HG02852 (cell line): ENCODE data around the gene AIG1.
"Not testable (repeated sequence)": the region's sequence is repeated elsewhere in the genome, so short reads cannot be mapped to it uniquely, and the experiment has no call there.

Experiments used
- ATAC-seq: cut with Tn5 transposase; IDR thresholded peaks from one replicate; pipeline ENCODE4 v1.9.1; 2021; ENCODE audit warnings: mild to moderate bottlenecking, moderate library complexity; ENCODE audit not compliant: unreplicated experiment

Gene AIG1

GRCh38 chr6:143060806-143061596 lies at the start of gene AIG1:
AIG1 (plus strand) TSS chr6:143060889; CDS start chr6:143060926, 37 bp downstream.
- peak; percentile 66 for ATAC-seq

GRCh38 chr6:143014764-143015163 lies 45.9 kb upstream of the AIG1 start:
- peak; percentile 47 for ATAC-seq

- no peak for ATAC-seq
Measured at GRCh38 chr6:143015300-143015706, 45.4 kb upstream of the AIG1 start.

GRCh38 chr6:143018955-143019354 lies 41.7 kb upstream of the AIG1 start:
- no peak for ATAC-seq

- ATAC-seq: not testable (repeated sequence)
Measured at GRCh38 chr6:143020862-143021261, 39.8 kb upstream of the AIG1 start.

- ATAC-seq: no peak
Measured at GRCh38 chr6:143021543-143021942, 39.1 kb upstream of the AIG1 start.

GRCh38 chr6:143022587-143022986 lies 38.1 kb upstream of the AIG1 start:
- ATAC-seq: no peak

- ATAC-seq: no peak
Measured at GRCh38 chr6:143023695-143024094, 37.0 kb upstream of the AIG1 start.

GRCh38 chr6:143024977-143025376 lies 35.7 kb upstream of the AIG1 start:
- ATAC-seq: no peak

GRCh38 chr6:143026696-143027449 lies 33.8 kb upstream of the AIG1 start:
- no peak for ATAC-seq

GRCh38 chr6:143034689-143035334 lies 25.9 kb upstream of the AIG1 start:
- ATAC-seq: no peak

GRCh38 chr6:143037470-143037869 lies 23.2 kb upstream of the AIG1 start:
- ATAC-seq: no peak

GRCh38 chr6:143038833-143039232 lies 21.9 kb upstream of the AIG1 start:
- no peak for ATAC-seq

GRCh38 chr6:143039548-143039947 lies 21.1 kb upstream of the AIG1 start:
- peak; percentile 85 for ATAC-seq

GRCh38 chr6:143040018-143040417 lies 20.7 kb upstream of the AIG1 start:
- no peak for ATAC-seq

- not testable (repeated sequence) for ATAC-seq
Measured at GRCh38 chr6:143044345-143044744, 16.3 kb upstream of the AIG1 start.

GRCh38 chr6:143049611-143050010 lies 11.1 kb upstream of the AIG1 start:
- ATAC-seq: no peak

- no peak for ATAC-seq
Measured at GRCh38 chr6:143050509-143050908, 10.2 kb upstream of the AIG1 start.

GRCh38 chr6:143052282-143052681 lies 8.4 kb upstream of the AIG1 start:
- no peak for ATAC-seq

- no peak for ATAC-seq
Measured at GRCh38 chr6:143053856-143054255, 6.8 kb upstream of the AIG1 start.

- no peak for ATAC-seq
Measured at GRCh38 chr6:143054329-143054728, 6.4 kb upstream of the AIG1 start.

GRCh38 chr6:143055213-143055612 lies 5.5 kb upstream of the AIG1 start:
- ATAC-seq: no peak
